Panc1 (cell line): ENCODE results near the gene MYPN. TPM values are rescaled to one million over a fixed set of nuclear protein-coding genes. Genes with fewer than 3 reads are reported as not detected.

Experiments
- ATAC-seq: fragments of 200-7000 bp; cut with Tn5 transposase; 2 replicates; pipeline ENCODE4 v1.9.1; 2020; ENCODE audit warnings: mild to moderate bottlenecking, moderate library complexity
- BruUV-seq: library from RNA; stranded (reverse); fragments of 400-500 nt; replicated peaks from 2 replicates; lab custom pipeline; 2021; lab: Mats Ljungman, UMichigan
- CTCF ChIA-PET: fragments of 300-600 bp; sonication (Branson Sonifier 250); formaldehyde crosslinking; loops from one replicate; lab custom pipeline; 2022; ENCODE audit warnings: antibody characterized with exemption; lab: Charles Lee
- POLR2A ChIA-PET: fragments of 300-600 bp; sonication (Branson Sonifier 250); formaldehyde crosslinking; loops from one replicate; lab custom pipeline; 2022; ENCODE audit warnings: antibody characterized with exemption; lab: Charles Lee
- DNase-seq: peaks from one replicate; pipeline ENCODE4 v3.0.0-alpha.2; 2010; ENCODE audit warnings: low read depth, low spot score
- H3K27ac ChIP-seq: 2 replicates; pipeline ENCODE4 v1.5.1; 2011; ENCODE audit warnings: mild to moderate bottlenecking, low read length, inconsistent platforms
- H3K27me3 ChIP-seq: fragments of 200-500 bp; sonication (Bioruptor generic); 2 replicates; pipeline ENCODE4 v1.6.0; 2014; ENCODE audit warnings: low read length, inconsistent platforms; ENCODE audit not compliant: control insufficient read depth, insufficient read depth
- H3K36me3 ChIP-seq: fragments of 200-500 bp; sonication (Bioruptor generic); 2 replicates; pipeline ENCODE4 v1.5.1; 2014; ENCODE audit warnings: inconsistent platforms, mild to moderate bottlenecking, low read length, moderate library complexity; ENCODE audit not compliant: control insufficient read depth, insufficient read depth
- H3K4me1 ChIP-seq: 2 replicates; pipeline ENCODE4 v1.5.1; 2011; ENCODE audit warnings: inconsistent platforms, mild to moderate bottlenecking, low read length, moderate library complexity; ENCODE audit not compliant: control insufficient read depth, insufficient read depth
- H3K4me3 ChIP-seq, 2 experiments: 2 replicates each; pipeline ENCODE4 v1.5.1; 2011 to 2012; ENCODE audit warnings: low read depth in 2 of 2, low read length in 2 of 2, mild to moderate bottlenecking in 2 of 2, inconsistent platforms in 1 of 2, moderate library complexity in 1 of 2
- H3K9me3 ChIP-seq: fragments of 200-500 bp; sonication (Bioruptor generic); 2 replicates; pipeline ENCODE4 v1.5.1; 2014; ENCODE audit warnings: low read depth, mild to moderate bottlenecking, inconsistent platforms, low read length, moderate library complexity; ENCODE audit not compliant: control insufficient read depth, insufficient read depth
- POLR2AphosphoS5 ChIP-seq: IDR thresholded peaks from 2 replicates; pipeline ENCODE4 v1.6.1; 2012; ENCODE audit warnings: mild to moderate bottlenecking, low read depth, low read length, moderate library complexity
- REST ChIP-seq, 2 experiments: IDR thresholded peaks; 2 replicates each; pipeline ENCODE4 v1.6.1; 2011 to 2012; ENCODE audit warnings: low read depth in 2 of 2, control low read depth in 1 of 2, low read length in 1 of 2, mild to moderate bottlenecking in 1 of 2, moderate library complexity in 1 of 2; ENCODE audit not compliant: insufficient read depth in 1 of 2
- SIN3A ChIP-seq: IDR thresholded peaks from 2 replicates; pipeline ENCODE4 v1.6.1; 2012; ENCODE audit warnings: low read depth, mild to moderate bottlenecking, low read length, moderate library complexity, borderline replicate concordance; ENCODE audit not compliant: insufficient read depth
- TCF7L2 ChIP-seq: IDR thresholded peaks from 2 replicates; pipeline ENCODE4 v1.6.1; 2011; ENCODE audit warnings: mild to moderate bottlenecking, low read depth, low read length, inconsistent platforms
- in situ Hi-C: cut with HindIII; loops from 2 replicates; pipeline ENCODE4 v1.10.0; 2016; ENCODE audit warnings: low sequenced_read_pairs, low pct_unique_long_range_greater_than_20kb
- intact Hi-C: fragments of 100-400 bp; cut with micrococcal nuclease; formaldehyde crosslinking; loops from one replicate; pipeline ENCODE4 v1.10.0; 2022; ENCODE audit not compliant: unreplicated experiment
- total RNA-seq: library from RNA; stranded (reverse); gene quantifications from one replicate; pipeline ENCODE4 v1.2.1, GENCODE V29; 2021; ENCODE audit not compliant: unreplicated experiment
- TF ChIP-seq, protein P1 (sequence below): fragments of 450-650 bp; IDR thresholded peaks from 2 replicates; pipeline ENCODE4 v1.5.1; 2017; ENCODE audit warnings: mild to moderate bottlenecking

The MYPN gene
- total RNA-seq, 1 experiment from 2014 or later = 39.1 TPM

- CTCF ChIA-PET = no interaction called here
- Histone ChIP-seq H3K27me3 (no peaks in the 10 kb centered on the region), H3K4me3 (no peak overlapping the region), H3K9me3 (no peaks in the 10 kb centered on the region), H3K36me3 (no peaks in the 10 kb centered on the region), H3K27ac (no peak overlapping the region), H3K4me1 (no peaks in the 10 kb centered on the region)
- DNase-seq = no peak
- in situ Hi-C loops (no loop called here), intact Hi-C loops (no loop called here)
- ATAC-seq = no peak
- POLR2A ChIA-PET = no interaction called here
- no TSS peak for BruUV-seq
- TF ChIP-seq, protein P1, sequence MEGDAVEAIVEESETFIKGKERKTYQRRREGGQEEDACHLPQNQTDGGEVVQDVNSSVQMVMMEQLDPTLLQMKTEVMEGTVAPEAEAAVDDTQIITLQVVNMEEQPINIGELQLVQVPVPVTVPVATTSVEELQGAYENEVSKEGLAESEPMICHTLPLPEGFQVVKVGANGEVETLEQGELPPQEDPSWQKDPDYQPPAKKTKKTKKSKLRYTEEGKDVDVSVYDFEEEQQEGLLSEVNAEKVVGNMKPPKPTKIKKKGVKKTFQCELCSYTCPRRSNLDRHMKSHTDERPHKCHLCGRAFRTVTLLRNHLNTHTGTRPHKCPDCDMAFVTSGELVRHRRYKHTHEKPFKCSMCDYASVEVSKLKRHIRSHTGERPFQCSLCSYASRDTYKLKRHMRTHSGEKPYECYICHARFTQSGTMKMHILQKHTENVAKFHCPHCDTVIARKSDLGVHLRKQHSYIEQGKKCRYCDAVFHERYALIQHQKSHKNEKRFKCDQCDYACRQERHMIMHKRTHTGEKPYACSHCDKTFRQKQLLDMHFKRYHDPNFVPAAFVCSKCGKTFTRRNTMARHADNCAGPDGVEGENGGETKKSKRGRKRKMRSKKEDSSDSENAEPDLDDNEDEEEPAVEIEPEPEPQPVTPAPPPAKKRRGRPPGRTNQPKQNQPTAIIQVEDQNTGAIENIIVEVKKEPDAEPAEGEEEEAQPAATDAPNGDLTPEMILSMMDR = no peak
Observed at GRCh38 chr10:68237173-68237572, 127.9 kb downstream of the MYPN start.

- ChIA-PET CTCF (no interaction called here), POLR2A (no interaction called here)
- in situ Hi-C loops (no loop called here), intact Hi-C loops (no loop called here)
- ATAC-seq (no peak), DNase-seq (no peak)
- TF ChIP-seq POLR2AphosphoS5 (no peak), REST (IDR thresholded peaks at IDR 0.05; ENCODE audit: insufficient read depth in 1 of 2, low read depth in 2 of 2, low read length in 1 of 2) (no peak), TCF7L2 (no peak), SIN3A (no peak)
- TF ChIP-seq, protein P1 = no peak
- H3K27me3 ChIP-seq = no peaks in the 10 kb centered on the region
- no peak overlapping the region for H3K27ac ChIP-seq
- no peaks in the 10 kb centered on the region for H3K9me3 ChIP-seq
- H3K4me3 ChIP-seq = no peak overlapping the region
- no peaks in the 10 kb centered on the region for H3K4me1 ChIP-seq
- BruUV-seq = no TSS peak
- H3K36me3 ChIP-seq = no peaks in the 10 kb centered on the region
Observed at GRCh38 chr10:68238371-68238770, 129.1 kb downstream of the MYPN start.

GRCh38 chr10:68239069-68239468 is 129.8 kb downstream of the MYPN start:
- in situ Hi-C loops (no loop called here), intact Hi-C loops (no loop called here)
- BruUV-seq = no TSS peak
- TF ChIP-seq, protein P1 = no peak
- TF ChIP-seq REST (IDR thresholded peaks at IDR 0.05; ENCODE audit: insufficient read depth in 1 of 2, low read depth in 2 of 2, low read length in 1 of 2) = no peak
- TF ChIP-seq SIN3A = no peak
- TF ChIP-seq POLR2AphosphoS5 = no peak
- TF ChIP-seq TCF7L2 = no peak
- Histone ChIP-seq H3K4me1 (no peaks in the 10 kb centered on the region), H3K9me3 (no peaks in the 10 kb centered on the region), H3K4me3 (no peak overlapping the region), H3K27ac (no peak overlapping the region), H3K27me3 (no peaks in the 10 kb centered on the region), H3K36me3 (no peaks in the 10 kb centered on the region)
- CTCF ChIA-PET = no interaction called here
- DNase-seq (no peak), ATAC-seq (no peak)
- POLR2A ChIA-PET = no interaction called here
